NCI-H128 (cell line): ENCODE data around the gene RBSN.

ENCODE experiments used
- DNase-seq: peaks from one replicate; lab custom pipeline; 2025; ENCODE audit not compliant: unreplicated experiment; lab: John Stamatoyannopoulos, UW

The RBSN gene

DNA sequence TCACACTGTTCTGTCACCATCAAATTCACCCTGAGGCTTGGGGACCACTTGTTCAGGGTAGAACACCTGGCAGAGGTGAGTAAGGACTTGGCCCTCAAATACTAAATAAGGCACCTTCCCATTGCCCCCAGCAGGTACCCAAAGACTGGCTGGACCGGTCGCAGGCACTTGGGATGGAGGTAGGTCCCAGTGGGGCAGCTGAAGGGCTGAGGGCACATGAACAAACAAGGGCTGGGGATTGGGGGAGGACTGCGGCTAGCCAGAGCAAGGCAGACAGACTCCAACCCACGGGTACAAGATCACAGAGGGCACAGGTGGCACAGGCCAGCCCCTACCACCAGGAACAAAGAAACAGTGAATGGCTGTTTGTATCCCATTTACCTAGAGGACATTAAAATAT, 35.7 kb downstream of the RBSN start:
- no peak for DNase-seq

DNA sequence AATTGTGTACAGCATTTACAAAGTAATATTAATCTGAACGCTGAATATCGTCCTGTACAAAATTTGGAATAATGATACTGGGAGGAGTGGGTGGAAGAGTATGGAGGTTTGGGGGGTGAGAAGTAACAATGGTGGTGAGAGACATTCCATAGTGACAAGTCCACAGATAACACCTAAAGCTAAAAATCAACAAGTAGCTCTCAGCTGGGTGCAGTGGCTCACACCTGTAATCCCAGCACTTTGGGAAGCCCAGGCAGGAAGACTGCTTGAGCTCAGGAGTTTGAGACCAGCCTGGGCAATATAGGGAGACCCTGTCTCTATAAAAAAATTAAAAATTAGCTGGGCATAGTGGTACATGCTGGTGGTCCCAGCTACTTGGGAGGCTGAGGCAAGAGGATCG, 38.9 kb downstream of the RBSN start:
- DNase-seq = no peak

DNA sequence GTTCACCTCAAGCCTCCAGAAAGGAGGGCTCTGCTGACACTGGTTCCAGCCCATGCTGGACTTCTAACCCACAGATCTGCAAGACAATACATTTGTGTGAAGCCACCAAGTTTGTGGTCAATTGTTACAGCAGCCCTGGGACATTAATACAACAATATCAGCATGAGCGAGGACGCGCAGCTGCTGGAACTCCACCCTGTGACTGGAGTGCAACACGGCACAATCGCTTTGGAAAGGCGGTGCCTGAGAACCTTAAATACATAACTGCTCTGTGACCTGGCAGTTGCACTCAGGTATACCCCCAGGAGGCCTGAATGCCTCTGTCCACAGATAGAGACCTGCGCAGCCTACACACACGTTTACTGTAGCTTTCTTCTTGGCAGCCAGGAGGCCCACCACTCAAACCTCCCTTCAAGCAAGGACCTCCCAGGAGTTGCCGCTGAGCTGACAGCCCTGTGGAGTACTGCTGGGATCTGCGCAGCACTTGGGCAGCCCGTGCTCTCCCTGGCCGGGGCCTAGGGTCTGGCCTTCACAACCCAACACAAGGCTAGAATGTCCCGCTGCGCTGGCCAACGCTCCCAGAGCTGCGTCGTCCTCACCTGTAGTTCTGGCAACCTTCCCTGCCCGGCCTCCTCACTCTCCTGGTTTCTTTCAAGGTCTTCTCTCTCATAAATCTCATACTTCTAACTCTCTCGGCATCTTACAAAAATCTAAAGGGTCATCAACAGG, 42.1 kb downstream of the RBSN start:
- DNase-seq = no peak

DNA sequence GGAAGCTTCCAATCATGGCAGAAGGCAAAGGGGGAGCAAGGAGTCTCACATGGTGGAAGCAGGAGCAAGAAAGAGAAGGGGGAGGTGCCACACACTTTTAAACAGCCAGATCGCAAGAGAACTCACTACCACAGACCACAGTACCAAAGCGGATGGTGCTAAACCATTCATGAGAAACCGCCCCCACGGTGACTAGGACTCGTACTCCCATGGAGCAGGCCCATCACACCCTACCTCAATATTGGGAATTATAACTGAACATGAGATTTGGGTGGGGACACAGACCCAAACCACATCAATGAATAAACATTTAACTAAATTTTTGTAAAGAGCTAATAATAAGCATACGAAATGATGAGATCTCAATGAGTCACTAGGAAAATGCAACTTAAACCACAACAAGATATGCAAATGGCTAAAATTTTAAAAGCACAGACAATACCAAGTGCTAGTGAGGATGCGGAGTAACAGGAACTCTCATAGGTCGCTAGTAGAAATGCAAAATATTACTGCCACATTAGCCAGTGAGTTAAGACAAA, 43.9 kb downstream of the RBSN start:
- no peak for DNase-seq

DNA sequence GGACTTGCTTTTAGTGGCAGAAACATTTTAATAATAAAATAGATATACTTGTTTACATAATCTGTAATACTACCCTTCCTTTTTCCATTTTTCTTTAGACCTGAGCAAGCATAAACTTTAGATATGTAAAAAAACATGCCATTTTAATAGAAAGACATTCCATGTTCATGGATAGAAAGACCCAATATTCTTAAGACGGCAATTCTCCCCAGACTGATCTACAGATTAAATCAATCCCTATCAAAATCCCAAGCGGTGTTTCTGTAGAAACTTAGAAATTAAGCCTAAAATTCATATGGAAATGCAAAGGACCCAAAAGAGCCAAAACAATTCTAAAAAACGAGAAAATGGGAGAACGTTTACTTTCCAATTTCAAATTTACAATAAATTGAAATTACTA, 45.4 kb downstream of the RBSN start:
- DNase-seq = no peak

DNA sequence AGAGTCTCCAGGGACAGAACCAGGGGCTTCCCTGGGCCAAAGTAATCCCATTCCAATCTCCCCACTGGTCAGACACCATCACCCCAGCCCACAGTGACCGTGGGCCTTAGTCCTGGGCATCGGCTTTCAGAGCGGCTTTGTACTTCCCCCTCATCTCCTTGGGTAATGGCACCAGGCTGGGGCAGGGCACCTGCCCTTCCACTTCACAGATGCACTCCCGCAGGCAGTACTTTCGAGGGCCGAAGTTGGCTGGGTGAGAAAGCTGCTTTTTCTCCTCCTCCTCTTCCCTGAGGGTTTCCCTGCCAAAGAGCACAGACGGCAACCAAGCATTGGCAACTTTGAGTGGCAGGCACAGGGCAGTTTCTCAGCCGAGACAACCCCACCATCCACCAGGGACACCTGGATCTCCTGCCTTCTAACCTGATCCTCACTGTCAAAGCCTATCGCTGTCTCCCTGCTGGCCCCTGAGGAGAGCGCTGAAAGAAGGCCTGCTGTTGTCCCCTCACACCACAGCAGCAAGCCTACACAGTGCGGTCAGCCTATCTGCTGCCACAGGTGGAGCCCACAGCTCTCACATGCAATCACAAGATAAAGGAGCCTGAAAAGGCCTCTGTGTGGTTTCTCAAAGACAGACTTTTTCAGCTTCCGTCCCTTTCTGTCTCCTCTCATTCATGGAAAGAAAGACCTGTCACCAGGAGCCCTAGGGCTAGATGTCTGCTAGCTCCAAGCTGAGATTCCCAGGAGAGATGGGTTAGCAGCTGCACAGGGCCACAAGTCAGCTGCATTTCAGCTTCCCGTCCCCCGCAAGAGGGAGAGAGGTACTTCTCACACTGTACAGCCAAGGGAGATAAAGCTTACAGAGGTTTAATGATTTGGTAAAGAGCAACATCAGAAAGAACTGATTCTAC, 46.4 kb downstream of the RBSN start:
- no peak for DNase-seq

DNA sequence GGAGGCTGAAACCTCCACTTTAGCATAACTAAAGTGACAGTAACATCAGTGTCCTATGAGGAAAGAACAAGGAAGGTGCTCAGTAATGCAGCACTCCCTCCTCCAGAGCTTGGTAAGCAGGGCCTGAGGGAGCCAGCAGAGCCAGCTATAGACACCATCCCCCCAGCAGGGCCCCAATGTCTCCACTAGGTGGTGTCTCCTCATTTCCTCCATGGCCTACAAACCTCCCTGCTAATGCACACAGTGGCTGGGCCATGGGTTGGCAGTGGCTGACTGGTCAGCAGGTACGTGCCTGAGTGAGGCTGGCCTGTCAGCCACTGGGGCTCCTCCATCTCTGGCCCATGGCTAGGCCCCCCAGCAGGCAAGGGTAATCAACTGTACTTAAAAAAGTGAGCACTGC, 47.4 kb downstream of the RBSN start:
- DNase-seq = no peak

DNA sequence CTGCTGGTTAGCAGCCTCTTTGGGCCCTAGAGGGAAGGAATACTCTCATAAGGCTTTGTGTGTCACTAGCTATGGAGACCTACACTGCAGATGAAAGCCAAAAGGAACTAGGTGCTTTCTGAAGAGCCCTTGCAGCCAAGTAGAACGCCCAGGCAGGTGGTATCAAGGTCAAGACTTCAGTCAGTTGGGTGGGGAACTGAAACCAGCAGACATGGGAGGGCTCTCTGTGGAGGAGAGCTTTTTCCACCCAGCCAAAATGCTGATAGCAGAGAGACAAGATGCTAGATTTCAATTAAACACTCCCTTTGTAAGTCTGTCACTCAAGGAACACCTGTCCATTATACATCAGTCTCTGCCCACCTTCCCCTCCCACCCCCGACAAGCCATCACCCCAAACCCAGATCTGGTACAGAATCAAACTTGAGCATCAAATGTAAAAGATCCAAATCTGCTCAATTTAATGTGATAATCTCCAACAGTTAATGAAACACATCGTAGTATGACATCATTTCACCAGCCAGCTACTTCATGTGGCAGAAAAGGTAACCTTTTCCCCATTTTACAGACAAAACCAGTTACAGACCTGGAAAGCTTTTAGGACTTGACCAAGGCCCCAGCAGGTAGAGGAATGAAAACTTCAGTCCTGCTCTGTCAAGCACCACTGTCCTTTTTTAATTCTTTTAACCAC, 48.4 kb downstream of the RBSN start:
- DNase-seq = no peak

DNA sequence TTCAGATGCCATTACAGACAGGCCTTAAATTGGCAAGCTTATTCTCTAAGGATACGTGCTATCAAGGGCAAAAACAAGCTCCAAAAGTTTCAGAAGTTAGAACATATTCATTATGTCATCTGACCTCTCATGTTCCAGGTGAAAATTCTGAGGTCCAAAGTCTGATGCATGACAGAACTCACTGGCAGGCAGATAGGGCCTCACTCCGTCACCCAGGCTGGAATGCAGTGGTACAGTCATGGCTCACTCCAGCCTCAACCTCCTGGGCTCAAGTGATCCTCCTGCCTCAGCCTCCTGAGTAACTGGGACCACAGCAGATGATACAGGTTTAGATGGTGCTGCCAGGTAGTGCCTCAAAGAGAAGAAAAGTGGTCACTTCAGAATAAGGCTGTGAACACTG, 49.4 kb downstream of the RBSN start:
- DNase-seq = no peak

DNA sequence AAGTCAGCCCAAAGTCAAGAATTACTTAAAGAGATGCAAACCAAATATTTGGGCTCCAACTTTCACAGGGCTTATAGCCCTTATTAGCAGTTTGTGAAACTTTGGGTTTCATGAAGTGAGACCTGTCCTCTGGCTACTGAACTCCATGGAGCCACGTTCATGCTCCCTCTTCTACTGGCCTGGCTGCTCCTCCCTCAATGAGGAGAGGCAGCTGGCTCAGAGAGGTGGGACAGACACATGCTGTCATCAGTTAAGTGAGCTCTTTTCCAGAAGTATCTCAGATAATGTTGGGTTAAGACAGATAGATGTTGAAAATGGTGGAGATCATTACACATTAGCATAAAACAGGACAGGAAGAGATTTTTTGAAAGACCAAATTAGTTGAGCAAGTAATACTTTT, 53.3 kb downstream of the RBSN start:
- DNase-seq = no peak

DNA sequence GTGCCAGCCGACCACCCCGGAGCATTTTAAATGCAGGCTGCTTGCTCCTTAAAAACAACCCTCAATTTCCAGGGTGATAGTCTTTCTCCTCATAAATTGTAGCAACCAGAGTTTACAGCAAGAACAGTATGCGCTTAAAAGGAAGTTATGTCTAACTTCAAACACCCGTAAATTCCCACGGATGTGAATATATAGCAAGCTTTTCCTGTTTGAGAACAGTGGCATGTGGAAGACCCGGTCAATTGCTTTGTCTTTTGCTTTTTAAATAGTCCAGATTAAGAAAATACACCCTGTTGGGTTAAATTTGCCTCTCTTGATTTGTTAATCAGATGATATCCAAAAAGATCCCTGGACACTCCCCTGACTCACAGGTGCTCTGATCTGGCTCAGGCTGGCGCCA, 54.6 kb downstream of the RBSN start:
- no peak for DNase-seq

DNA sequence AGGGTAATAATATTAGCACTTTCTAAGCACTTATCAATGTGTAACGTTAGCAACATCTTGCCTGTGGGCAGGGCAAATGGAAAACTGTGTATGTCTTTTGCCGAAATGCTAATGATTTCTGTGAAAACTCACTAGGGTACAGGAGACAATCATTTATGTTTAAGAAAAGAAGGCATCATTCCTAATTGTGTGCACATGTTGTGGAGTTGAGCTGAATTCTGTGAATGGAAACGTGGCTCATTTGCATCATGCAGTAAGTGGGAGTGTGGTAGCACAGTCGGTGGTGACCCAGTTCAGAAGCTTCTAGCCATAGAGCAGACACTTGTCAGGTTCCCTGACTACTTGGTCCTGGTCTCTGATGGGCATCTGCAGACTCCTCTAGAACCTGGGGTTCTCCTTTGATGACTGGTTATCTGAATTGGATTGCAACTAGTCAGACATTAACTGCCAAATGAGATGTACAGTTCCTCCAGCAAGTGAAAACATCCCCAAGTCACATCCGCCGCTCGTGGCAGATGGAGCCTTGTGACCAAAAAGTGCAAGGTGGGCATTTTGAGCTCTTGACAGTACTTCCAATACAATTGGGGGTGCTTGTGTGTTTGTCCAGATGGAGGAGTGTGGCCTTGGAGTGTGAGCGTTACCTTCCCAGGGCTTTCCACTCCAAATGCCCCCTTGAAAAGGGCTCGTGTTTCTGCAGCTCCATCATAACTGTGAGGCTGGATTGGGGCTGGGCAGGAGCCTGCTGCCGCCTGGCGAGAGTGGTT, 55.4 kb downstream of the RBSN start:
- no peak for DNase-seq

DNA sequence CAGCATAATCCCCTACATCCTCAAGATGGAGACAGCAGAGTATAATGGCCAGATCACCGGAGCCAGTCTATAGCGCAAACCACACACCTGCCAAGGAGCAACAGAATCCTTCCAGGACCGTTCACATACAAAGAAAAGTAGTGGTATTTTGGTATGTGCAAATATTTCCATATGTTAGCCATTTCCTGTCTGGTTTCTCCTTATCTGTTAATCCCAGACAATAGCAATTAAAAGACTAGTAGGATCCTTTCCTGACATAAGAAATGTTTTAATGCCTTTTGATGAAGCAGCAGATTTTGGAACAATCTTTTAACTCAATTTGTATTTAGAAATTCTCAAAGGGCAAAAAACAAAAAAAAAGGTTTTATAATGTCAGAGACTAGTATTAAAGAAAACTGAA, 56.0 kb downstream of the RBSN start:
- DNase-seq = no peak

DNA sequence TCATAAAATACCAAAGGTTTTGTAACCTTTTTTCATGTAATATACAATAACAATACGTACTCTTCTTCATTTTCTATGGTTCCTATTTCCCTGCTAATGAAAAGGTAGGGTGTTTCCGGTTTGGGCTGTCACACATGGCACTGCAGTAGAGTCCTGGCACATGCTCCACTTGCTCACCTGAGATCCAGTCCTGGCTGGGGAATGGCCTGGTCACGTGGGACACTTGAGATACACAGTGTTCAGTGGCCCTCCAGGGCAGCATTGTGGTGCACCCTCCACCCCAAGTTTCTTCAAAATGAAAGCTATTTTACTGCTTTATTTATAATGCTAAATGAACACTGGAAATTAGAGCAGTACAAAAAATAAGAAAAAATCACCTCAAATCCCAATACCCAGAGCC, 57.0 kb downstream of the RBSN start:
- no peak for DNase-seq

DNA sequence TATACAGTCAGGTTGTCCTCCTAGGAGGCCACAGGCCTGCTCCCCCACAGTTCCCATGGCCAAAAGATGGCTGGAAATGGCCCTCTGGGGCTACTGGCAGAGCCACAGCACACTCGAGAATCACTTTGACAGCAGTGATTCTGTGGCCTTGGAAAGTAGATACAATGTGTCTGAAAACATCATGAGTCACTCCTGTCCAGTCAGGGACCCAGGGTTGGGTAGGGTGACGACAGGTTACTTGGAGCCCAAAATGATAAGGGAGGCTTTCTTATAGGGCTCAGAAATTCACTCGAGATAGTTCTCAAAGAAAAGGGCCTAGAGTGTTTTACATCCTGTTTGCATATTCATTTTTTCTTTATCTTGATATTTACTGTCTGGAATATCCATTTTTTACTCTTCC, 58.1 kb downstream of the RBSN start:
- DNase-seq = no peak

DNA sequence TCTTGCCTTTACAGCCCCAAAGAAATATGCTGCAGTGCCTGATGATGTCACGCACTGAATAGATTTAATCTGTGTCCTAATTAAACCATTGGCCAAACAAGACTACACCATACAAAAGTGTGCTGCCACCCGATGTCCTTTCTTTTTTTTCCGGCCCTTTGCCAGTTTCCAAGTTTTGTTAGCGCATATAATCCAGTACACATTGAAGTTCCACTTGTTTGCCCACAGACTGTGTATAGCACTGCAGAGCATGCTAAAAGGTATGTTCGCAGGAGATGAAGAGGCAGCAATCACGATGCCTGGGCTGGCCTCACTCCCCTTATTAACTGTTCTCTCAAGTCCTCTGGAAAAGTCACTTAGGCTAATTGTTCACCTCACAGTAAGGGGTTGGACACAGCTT, 60.6 kb downstream of the RBSN start:
- no peak for DNase-seq

DNA sequence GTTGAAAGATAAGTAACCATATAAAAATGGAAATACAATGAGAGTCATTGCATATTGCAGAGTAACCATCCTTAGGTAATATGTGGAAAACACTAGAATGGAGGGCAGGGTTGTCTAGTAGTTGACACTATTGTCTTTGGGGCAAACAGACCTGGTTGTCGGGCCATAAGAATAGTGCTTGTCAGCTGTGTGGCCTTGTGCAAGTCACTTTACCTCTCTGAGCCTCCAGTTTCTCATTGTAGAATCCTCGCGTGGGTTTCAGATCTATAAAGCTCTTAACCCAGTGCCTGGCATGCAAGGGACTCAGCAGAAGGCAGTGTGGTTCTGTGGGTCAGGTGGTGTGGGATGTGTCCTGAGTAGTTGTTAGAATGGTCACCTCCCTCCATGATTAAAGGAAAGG, 65.8 kb downstream of the RBSN start:
- DNase-seq = no peak

DNA sequence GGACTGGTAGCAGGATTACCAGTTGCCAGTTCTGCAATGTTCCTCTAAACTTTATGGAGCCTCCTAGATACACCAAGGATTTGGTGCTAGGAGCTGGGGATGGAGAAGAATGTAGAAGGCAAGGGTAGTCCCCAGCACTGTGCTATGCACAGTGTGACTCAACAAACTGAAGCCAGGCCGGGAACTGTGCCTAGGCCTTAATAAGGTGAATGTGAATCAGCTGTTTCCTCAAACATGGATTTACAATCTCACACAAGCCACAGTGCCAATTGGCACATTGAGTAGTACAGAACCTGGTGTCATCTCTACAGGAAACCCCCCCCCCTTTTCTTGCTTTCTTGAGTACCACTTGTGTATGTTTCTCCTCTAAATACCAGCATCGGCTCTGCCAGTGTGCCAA, 66.3 kb downstream of the RBSN start:
- DNase-seq = no peak

DNA sequence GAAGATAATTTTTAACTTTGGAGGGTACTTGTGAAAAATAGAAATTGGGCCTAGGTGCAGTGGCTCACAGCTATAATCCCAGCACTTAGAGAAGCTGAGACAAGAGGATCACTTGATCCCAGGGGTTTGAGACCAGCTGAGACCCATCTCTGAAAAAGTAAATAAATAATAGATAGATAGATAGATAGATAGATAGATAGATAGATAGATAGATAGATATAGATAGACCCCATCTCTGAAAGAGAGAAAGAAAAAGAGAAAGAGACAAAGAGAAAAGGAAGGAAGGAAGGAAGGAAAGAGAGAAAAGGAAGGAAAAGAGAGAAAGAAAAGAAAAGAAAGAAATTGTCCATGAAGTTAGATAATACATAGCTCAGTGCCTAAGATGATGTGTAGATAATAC, 69.3 kb downstream of the RBSN start:
- no peak for DNase-seq

DNA sequence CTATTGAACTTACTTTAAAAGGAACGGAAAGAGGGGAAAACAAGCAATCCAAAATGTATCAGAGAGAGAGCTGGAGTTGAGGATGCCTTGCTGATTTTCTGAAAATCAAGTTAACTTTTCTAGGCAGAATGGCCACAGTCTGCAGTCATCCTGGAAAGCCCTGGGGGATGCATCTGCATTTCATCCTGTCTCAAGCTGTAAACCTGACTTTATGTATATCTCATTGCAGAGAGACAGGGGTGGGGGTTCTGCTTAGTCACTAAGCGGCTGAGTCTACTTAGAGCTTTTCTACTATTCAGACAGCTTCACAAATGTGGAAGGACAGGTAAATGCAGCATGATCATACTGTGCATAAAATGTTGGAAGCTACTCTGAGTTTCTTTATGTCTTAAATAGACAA, 75.2 kb downstream of the RBSN start:
- no peak for DNase-seq

DNA sequence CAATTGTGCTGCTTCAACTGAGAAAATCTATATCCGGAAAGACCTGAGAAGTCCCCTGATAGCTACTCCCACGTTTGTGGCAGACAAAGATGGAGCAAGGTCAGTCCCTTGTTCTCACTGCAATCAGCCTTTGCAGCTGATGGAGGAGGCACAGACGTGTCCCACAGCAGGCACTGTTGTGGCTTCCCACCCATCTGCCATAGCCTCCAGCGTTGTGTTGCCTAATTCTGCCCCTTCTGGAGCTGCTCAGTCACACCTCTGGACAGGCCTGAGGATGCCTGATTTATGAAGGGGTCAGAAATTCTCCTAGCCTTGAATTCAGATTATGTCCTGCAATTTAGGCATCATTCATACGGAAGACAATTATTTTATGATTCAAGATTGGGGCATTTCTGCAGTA, 75.7 kb downstream of the RBSN start:
- no peak for DNase-seq
